Rectal smooth muscle tissue (tissue), 1 donor: Measurements from ENCODE around the gene TREH.
A peak's percentile ranks its signal among the peaks of the same experiment; 100 is the strongest.
"Not testable (repeated sequence)": the region's sequence is repeated elsewhere in the genome, so short reads cannot be mapped to it uniquely, and the experiment has no call there.

ENCODE experiments used
- H3K27ac ChIP-seq: one replicate; pipeline ENCODE4 v1.7.0; 2013; ENCODE audit warnings: low read depth, low read length, inconsistent platforms
- H3K27me3 ChIP-seq: one replicate; pipeline ENCODE4 v1.7.0; 2013; ENCODE audit warnings: low read length; ENCODE audit not compliant: control insufficient read depth, insufficient read depth
- H3K36me3 ChIP-seq: one replicate; pipeline ENCODE4 v1.7.0; 2013; ENCODE audit warnings: low read length; ENCODE audit not compliant: control insufficient read depth, insufficient read depth
- H3K4me1 ChIP-seq: one replicate; pipeline ENCODE4 v1.7.0; 2013; ENCODE audit warnings: low read length; ENCODE audit not compliant: control insufficient read depth, insufficient read depth
- H3K4me3 ChIP-seq: one replicate; pipeline ENCODE4 v1.7.0; 2013; ENCODE audit warnings: low read length
- H3K9ac ChIP-seq: one replicate; pipeline ENCODE4 v1.7.0; 2013; ENCODE audit warnings: low read length

The TREH gene

GRCh38 chr11:118691926-118692830, 12.7 kb upstream of the TREH start:
- Histone ChIP-seq H3K27ac (no peak overlapping the region), H3K4me1 (peaks cover 6% of the 10 kb centered on the region), H3K9ac (no peak overlapping the region), H3K27me3 (no peaks in the 10 kb centered on the region), H3K4me3 (no peak overlapping the region), H3K36me3 (no peaks in the 10 kb centered on the region)

- H3K9ac ChIP-seq, result no peak overlapping the region
- H3K36me3 ChIP-seq, result no peaks in the 10 kb centered on the region
- no peaks in the 10 kb centered on the region for H3K27me3 ChIP-seq
- H3K4me1 ChIP-seq, result peaks cover 6% of the 10 kb centered on the region
- H3K4me3 ChIP-seq, result peak overlapping the region; percentile 75
- peak overlapping the region; percentile 64 for H3K27ac ChIP-seq
Measured at GRCh38 chr11:118690553-118691304, 11.3 kb upstream of the TREH start.

GRCh38 chr11:118689852-118690552, 10.6 kb upstream of the TREH start:
- H3K36me3 ChIP-seq, result no peaks in the 10 kb centered on the region
- H3K27me3 ChIP-seq, result no peaks in the 10 kb centered on the region
- peak overlapping the region; percentile 64 for H3K27ac ChIP-seq
- H3K9ac ChIP-seq, result no peak overlapping the region
- H3K4me1 ChIP-seq, result peaks cover 6% of the 10 kb centered on the region
- H3K4me3 ChIP-seq, result peak overlapping the region; percentile 75

- Histone ChIP-seq H3K4me3 (peak overlapping the region; percentile 57), H3K27ac (peak overlapping the region; percentile 37), H3K27me3 (no peaks in the 10 kb centered on the region), H3K36me3 (no peaks in the 10 kb centered on the region), H3K4me1 (peaks cover 6% of the 10 kb centered on the region), H3K9ac (no peak overlapping the region)
Measured at GRCh38 chr11:118689503-118689851, 10.0 kb upstream of the TREH start.

- Histone ChIP-seq H3K9ac (no peak overlapping the region), H3K4me1 (peaks cover 6% of the 10 kb centered on the region), H3K36me3 (no peaks in the 10 kb centered on the region), H3K4me3 (no peak overlapping the region), H3K27ac (peak overlapping the region; percentile 37), H3K27me3 (no peaks in the 10 kb centered on the region)
Measured at GRCh38 chr11:118688851-118689502, 9.5 kb upstream of the TREH start.

- H3K27ac ChIP-seq, H3K36me3 ChIP-seq, H3K9ac ChIP-seq, H3K4me1 ChIP-seq, H3K4me3 ChIP-seq, H3K27me3 ChIP-seq: not testable (repeated sequence)
Measured at GRCh38 chr11:118688339-118688738, 8.9 kb upstream of the TREH start.

- no peak overlapping the region for H3K27ac ChIP-seq
Measured at GRCh38 chr11:118687906-118688305, 8.5 kb upstream of the TREH start.

GRCh38 chr11:118684187-118684586, 4.7 kb upstream of the TREH start:
- H3K9ac ChIP-seq, result no peak overlapping the region
- no peak overlapping the region for H3K27ac ChIP-seq
- no peaks in the 10 kb centered on the region for H3K4me1 ChIP-seq
- no peak overlapping the region for H3K4me3 ChIP-seq
- no peaks in the 10 kb centered on the region for H3K27me3 ChIP-seq
- no peaks in the 10 kb centered on the region for H3K36me3 ChIP-seq

More at GRCh38 chr11:118687906-118688305, 8.5 kb upstream of the TREH start:
- Histone ChIP-seq H3K4me1 (peaks cover 6% of the 10 kb centered on the region), H3K36me3 (no peaks in the 10 kb centered on the region), H3K9ac (no peak overlapping the region), H3K4me3 (no peak overlapping the region), H3K27me3 (no peaks in the 10 kb centered on the region)

GRCh38 chr11:118682939-118683338, 3.5 kb upstream of the TREH start:
- not testable (repeated sequence) for H3K27me3 ChIP-seq, H3K4me1 ChIP-seq, H3K27ac ChIP-seq

GRCh38 chr11:118682372-118682771, 2.9 kb upstream of the TREH start:
- H3K4me1 ChIP-seq, result no peaks in the 10 kb centered on the region
- no peak overlapping the region for H3K9ac ChIP-seq
- H3K27me3 ChIP-seq, result no peaks in the 10 kb centered on the region
- no peaks in the 10 kb centered on the region for H3K36me3 ChIP-seq
- H3K27ac ChIP-seq, result no peak overlapping the region
- H3K4me3 ChIP-seq, result no peak overlapping the region

More at GRCh38 chr11:118682939-118683338, 3.5 kb upstream of the TREH start:
- not testable (repeated sequence) for H3K36me3 ChIP-seq, H3K4me3 ChIP-seq, H3K9ac ChIP-seq

GRCh38 chr11:118678908-118679307, 542 bp downstream of the TREH start:
- H3K36me3 ChIP-seq, H3K27me3 ChIP-seq, H3K9ac ChIP-seq, H3K27ac ChIP-seq, H3K4me1 ChIP-seq: not testable (repeated sequence)
- H3K4me3 ChIP-seq, result peak overlapping the region; percentile 32

GRCh38 chr11:118677977-118678376, 1.5 kb downstream of the TREH start:
- Histone ChIP-seq H3K27ac (no peak overlapping the region), H3K27me3 (no peaks in the 10 kb centered on the region), H3K4me1 (no peaks in the 10 kb centered on the region), H3K36me3 (no peaks in the 10 kb centered on the region), H3K4me3 (no peak overlapping the region), H3K9ac (no peak overlapping the region)
